GM18526 (cell line): ENCODE data around the gene GPR78.

ENCODE experiments used
- POLR2A ChIP-seq: IDR thresholded peaks from 3 replicates; pipeline ENCODE4 v1.6.1; 2011; ENCODE audit not compliant: insufficient read length; ENCODE audit errors: extremely low read depth

Gene GPR78

DNA sequence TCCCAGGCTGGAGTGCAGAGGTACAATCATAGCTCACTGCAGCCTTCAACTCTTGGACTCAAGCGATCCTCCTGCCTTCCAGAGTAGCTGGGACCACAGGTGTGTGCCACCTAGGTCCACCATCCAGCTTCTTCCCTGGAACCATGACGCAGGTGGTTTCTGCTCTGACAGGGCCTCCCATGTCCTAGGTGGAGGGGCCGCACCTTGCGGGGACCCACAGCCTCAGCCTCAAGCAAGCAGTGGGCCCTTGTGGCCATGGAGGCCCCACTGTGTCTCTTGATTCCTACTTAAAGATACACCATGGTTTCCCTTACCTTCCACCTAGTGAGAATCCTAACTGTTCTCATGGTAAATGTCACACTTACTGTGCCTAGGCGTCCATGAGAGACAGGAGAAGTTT, 6.9 kb upstream of the GPR78 start:
- TF ChIP-seq POLR2A, result no peak

DNA sequence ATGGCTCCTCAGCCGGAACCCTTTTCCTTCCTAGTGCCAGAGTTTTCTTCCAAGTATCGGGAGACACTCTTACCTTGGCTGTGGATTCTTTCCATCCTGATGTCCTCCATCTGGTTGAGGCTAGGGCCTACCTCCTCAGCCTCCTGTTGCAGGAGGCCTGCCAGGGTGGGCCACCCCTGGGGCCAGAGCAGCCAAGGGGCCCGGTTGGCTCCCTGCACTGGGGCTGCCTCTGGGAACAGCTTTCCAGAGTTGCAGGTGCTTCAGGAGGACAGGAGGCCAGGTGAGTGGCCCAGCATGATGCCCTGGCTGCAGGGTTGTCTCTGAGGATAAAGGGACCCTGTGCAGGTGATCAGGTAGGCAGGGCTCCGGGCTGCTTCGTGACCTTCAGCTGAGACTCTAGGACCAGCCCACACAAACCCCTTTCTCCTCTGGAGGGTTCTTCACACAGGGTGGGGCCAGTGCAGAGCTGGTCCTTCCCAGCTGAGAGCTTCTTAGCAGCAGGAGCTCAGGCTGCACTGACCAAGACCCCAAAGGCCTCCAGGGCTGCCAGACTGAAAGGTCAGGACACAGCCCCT, 5.3 kb upstream of the GPR78 start:
- no peak for TF ChIP-seq POLR2A

DNA sequence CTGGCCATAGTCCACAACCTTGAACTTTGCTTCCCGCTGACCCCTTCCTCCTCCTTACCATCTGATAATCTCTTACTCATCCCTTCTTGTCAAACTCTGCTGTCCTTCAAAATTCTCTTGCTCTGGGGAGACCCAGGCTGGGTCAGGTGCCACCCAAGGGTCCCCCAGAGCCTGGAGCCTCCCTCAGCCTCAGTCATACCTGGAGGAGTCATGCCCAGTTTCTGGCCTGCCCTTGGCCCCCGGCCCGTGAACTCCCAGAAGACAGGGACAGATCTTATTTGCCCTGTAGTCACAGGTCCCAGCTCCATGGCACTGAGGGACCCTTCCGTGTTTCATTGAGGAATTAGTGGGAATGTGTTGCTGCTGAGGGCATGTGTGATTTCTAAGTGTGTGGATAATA, 4.7 kb upstream of the GPR78 start:
- no peak for TF ChIP-seq POLR2A

DNA sequence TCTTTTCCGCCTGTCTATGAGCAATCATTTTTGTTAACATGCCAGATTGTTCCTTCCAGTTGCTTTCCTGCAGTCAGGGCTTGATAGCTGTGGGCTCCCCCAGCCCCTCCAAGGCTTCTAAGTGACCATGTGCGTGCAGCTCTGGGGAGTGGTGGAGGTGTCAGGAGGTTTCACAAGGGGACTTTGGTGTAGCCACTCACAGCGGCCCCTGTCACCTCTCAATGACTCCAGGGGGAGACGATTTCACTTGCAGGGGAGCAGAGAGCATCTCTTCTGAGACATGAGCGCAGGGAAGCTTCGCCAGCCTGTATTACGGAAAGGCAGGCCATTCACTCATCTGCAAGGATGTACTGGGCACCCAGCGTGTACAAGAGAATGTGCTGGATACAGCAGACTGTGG, 3.1 kb upstream of the GPR78 start:
- no peak for TF ChIP-seq POLR2A

DNA sequence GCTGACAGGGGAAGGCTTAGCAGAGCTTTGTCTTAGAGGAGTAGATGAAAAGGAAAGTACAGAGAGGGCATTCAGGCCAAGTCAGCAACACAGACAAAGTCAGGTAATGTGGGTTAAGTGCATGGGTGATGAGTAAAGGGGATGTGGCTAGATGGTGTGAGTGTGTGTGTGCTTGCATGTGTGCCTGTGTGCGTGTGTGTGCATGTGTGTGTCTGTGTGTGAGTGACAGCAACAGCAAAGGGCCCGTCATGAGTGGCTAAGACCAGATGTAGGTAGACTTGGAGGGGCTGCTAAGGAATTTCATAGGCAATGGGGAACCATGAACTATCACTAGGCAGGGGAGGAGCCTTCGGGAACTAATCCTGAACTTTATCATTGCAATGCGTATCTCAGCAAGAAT, 2.2 kb upstream of the GPR78 start:
- TF ChIP-seq POLR2A, result no peak

DNA sequence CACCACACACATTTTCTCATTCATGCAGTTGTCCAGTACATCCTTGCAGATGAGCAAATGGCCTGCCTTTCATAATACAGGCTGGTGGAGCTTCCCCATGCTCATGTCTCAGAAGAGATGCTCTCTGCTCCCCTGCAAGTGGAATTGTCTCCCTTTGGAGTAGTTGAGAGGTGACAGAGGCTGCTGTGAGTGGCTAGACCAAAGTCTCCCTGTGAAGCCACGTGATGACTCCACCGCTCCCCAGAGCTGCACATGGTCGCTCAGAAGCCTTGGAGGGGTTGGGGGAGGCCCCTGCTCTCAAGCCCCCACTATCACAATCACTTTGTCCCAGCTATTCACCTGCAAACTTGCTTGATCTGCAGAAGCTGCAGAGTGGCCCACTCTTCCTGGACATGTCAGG, 1.5 kb upstream of the GPR78 start:
- no peak for TF ChIP-seq POLR2A

DNA sequence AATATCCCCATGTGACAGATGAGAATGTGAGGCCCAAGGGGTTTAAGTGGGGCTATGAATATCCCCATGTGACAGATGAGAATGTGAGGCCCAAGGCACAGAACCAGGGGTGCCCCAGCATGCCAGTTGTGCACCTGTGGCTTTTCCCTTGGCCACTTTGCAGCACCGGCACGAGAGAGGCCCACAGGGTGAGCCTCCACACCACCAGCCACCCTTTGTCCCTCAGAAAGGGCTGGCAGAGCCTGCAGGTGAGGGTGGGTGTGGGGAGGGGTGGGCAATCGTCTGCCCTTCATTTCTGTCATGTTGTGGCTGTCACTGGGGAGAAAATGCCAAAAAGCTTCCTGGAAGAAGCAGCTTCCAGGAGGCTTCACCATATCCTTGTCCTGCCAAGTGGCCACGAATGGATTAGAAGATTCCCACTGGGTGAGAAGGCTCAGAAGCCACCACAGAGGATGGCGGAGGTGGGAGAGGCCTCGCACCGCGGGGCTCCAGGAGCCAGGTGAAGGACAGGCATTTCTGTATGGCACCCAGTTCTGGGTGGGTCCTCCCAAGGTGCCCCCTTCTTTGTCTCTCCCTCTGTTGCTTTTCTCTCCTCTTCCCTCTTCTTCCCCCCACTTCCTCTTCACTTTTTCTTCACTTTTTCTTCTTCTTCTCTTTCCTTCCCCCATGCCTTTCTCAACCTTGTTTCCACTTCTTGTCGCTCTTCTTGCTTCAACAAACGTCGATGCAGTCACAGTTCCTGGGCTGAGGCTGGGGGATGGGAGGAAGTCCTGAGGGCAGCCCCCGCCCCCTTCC, 469 bp upstream of the GPR78 start:
- no peak for TF ChIP-seq POLR2A

DNA sequence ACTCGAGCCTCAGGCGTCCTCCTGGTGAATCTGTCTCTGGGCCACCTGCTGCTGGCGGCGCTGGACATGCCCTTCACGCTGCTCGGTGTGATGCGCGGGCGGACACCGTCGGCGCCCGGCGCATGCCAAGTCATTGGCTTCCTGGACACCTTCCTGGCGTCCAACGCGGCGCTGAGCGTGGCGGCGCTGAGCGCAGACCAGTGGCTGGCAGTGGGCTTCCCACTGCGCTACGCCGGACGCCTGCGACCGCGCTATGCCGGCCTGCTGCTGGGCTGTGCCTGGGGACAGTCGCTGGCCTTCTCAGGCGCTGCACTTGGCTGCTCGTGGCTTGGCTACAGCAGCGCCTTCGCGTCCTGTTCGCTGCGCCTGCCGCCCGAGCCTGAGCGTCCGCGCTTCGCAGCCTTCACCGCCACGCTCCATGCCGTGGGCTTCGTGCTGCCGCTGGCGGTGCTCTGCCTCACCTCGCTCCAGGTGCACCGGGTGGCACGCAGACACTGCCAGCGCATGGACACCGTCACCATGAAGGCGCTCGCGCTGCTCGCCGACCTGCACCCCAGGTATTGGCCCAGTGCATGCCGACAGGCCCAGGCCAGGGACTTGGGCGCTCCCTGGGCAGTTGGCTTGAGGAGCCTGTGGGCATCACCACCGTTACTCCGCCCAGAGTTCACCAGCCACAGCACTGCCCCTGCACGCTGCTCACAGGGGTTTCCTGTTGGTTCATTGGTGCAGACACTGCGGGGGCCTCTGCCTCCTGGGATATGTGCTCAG, 1.1 kb downstream of the GPR78 start:
- no peak for TF ChIP-seq POLR2A

DNA sequence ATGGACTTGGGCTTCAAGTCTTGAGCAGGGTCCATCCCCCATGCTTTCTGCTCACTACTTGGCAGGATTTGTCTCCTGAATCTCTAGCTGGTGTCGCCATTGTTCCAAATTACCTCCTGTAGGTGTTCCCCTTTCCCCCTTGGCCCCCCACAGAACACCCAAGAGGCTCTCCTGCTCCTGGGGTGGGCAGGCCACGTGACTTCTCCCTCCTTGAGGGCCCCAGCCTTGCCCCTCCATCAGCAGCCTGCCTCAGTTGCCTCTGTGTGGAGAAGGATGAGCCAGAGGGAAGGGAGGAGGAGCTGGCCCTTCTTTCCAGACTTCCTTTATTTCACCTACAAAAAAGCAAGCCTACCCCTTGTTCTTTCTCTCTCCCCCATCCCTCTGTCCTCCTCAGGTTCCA, 1.8 kb downstream of the GPR78 start:
- TF ChIP-seq POLR2A, result no peak

DNA sequence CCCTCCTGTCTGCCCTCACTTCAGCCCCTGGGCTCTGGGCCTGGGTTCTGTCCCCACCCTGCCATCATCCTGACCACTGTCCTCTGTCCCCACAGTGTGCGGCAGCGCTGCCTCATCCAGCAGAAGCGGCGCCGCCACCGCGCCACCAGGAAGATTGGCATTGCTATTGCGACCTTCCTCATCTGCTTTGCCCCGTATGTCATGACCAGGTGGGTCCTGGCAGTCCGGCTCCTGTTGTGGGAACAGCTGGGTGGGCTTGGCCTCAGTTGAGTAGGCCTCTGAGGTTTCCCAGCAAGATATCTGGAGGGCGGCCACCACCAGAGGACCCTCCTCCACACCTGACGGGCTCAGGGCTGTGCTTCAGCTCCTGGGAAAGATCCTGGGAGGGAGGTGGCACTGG, 2.2 kb downstream of the GPR78 start:
- TF ChIP-seq POLR2A, result no peak

DNA sequence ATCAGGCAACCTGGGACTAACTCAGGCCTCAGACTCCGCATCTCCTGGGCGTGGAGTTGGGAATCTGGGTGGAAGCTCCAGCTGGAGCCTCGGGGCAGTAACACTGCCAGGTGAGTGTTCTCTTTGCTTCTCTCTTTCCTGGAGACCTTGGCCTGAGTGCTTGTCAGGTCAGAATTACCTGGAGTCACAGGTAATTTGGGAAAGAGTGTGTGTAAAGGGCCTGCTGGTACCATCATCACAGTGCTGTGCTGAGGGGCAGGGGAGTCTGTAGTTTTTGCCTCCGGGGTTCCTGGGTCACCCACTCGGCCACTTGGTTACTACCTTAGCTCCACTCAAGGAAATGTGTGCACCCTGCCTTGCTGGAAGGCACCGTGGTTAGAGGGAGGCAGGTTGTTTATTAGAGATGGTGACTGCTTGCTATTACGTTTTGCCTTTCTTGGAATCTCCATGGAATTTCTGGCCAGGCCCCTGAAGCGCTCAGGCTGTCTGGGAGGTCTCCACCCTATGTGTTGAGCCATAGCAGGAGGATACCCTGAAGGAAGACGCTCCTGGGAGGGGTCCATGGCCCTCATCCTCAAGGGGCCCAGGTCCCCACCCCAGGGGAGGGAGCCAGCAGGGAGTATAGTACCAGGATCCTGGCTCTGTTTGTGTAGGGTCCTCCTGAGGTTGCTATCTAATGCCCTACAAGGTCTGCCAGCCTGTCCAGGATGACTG, 2.9 kb downstream of the GPR78 start:
- no peak for TF ChIP-seq POLR2A

DNA sequence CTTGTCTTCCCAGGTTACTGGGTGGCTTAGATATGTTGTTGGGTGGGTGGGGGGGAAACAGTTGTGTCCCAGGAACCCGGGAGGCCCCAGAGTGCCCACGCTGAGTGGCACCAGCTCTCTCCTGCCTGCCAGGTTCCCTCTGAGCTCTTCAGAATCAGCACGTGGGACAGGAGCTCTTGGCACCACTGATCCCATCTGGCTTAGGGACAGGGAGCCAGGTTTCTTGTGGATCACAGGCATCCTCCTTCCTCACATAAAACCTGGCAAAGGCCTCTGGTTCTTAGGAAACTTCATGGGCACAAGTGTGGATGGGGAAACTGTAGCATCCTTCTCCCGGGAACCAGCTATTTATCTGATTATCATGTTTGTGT, 3.4 kb downstream of the GPR78 start:
- TF ChIP-seq POLR2A, result no peak

DNA sequence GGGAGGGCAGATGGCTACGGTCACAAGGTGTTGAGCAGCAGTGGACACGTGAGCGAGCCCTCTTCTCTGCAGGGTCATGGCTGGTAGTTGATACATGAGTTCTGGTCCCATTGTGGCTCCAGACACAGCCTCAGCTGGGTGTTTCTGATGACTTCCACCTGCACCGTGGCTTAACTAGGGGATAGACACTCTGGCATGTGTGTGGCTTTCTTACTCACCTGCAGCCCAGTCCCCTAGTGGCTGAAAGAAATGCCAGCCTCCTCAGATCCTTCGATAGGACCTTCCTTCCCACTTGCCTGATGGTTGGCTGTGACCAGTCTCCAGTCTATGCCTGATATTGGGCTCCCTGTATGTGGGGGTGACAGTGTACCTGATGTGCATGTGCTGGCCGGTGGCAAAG, 5.0 kb downstream of the GPR78 start:
- no peak for TF ChIP-seq POLR2A

DNA sequence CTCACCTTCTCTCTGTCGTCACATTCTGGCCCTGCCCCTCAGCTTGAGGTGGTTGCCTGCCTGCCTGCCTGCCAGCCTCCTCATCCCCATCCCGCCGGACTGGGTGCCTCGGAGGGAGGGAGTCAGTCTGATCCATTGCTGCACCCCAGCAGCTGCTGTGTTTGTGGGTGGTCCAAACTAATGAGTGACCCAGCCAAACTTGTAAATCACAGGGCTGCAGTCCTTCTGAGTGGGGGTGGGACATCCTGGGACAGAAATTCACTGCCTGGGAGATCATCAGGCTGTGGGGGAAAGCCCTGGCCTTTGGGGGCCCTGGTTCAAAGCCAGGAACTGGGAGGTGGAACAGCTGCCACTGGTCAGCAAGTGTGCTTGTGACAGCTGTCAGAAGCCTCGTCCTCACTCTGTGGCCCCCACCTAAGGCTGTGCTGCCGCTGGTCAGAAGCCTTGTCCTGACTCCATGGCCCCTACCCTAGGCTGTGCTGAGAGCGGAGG, 5.6 kb downstream of the GPR78 start:
- no peak for TF ChIP-seq POLR2A

DNA sequence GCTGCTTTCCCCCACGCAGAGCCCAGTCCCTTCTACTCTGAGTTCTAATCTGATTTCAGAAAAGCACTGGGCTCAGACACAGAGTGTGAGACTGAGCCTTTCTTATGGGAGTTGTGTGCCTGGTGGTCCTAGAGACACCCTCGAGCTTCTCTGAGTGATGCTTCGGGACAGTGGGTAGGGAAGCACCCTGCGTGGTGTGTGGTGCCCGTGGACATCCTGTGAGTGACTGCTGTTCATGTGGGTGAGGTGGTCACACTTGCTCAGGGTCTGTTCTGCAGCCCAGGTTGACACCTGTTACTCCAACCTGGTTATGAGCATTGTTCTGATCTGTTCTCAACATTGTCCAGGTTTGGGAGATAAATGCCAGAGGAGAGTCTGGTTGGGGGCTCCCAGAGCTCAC, 6.1 kb downstream of the GPR78 start:
- no peak for TF ChIP-seq POLR2A
